Measurements from ENCODE around the gene TF. TPM values are rescaled to one million over a fixed set of nuclear protein-coding genes. Genes with fewer than 3 reads are reported as not detected.

The TF gene
- polyA plus RNA-seq, 1 experiment = 0.15 TPM

DNA sequence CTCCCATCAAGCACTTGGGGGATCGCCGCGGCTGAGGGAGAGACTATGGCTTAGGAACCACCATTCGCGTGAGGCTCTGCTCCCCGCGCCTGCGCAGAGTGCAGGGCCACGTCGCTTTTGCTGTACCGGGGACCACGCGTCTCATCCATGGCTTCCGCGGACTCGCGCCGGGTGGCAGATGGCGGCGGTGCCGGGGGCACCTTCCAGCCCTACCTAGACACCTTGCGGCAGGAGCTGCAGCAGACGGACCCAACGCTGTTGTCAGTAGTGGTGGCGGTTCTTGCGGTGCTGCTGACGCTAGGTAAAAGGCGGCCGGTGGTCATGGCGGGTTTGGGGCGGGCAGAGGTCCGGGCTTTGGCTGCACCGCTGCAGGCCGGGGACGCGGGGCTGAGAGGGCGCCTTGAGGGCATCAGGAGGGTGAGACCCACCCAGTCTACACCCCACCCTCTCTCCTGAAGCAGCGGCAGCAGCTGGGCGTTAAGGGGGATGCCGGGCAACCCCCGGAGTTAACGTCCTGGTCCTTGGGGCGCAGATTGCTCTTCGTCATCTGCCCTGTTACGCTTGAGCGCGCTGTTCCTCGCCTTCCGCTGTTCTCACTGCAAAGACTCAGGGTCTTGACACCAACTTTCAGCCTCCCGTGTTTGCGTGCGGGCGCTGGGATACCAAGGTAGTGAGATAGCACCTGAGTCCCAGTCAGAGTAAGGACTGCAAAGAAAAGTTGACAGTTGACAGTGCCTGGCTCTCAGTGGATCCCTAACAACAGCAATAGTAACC, 59.7 kb downstream of the TF start, which contains the start of gene SRPRB:
Gene SRPRB (plus strand): TSS at position 114 of the 774 bp plus-strand sequence. CDS start 34 bp downstream, at position 148.
- ChIA-PET POLR2A (no interaction called here), CTCF (interaction anchor here (0.6 to 1.6 kb wide), 4 partner anchors 9 to 1860 kb away, joined by 3 to 7 read pairs (median 3); no protein-coding TSS in a partner anchor)
- TF ChIP-seq, protein P1, sequence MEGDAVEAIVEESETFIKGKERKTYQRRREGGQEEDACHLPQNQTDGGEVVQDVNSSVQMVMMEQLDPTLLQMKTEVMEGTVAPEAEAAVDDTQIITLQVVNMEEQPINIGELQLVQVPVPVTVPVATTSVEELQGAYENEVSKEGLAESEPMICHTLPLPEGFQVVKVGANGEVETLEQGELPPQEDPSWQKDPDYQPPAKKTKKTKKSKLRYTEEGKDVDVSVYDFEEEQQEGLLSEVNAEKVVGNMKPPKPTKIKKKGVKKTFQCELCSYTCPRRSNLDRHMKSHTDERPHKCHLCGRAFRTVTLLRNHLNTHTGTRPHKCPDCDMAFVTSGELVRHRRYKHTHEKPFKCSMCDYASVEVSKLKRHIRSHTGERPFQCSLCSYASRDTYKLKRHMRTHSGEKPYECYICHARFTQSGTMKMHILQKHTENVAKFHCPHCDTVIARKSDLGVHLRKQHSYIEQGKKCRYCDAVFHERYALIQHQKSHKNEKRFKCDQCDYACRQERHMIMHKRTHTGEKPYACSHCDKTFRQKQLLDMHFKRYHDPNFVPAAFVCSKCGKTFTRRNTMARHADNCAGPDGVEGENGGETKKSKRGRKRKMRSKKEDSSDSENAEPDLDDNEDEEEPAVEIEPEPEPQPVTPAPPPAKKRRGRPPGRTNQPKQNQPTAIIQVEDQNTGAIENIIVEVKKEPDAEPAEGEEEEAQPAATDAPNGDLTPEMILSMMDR (IDR thresholded peaks at IDR 0.05; ENCODE audit: insufficient read depth, low read depth, low read length) = no peak
- Histone ChIP-seq H3K36me3 (ENCODE audit: control insufficient read depth, insufficient read depth, low read length) (peaks cover 1% of the 10 kb centered on the region; the same call in 1 of the 2 replicates), H3K4me3 (ENCODE audit: low read depth, low read length) (peak within 1 kb of the TSS; percentile 83), H3K27me3 (ENCODE audit: control insufficient read depth, insufficient read depth, low read length) (peaks cover 1% of the 10 kb centered on the region)
- DNase-seq (ENCODE audit: low read depth) = peak; percentile 63

DNA sequence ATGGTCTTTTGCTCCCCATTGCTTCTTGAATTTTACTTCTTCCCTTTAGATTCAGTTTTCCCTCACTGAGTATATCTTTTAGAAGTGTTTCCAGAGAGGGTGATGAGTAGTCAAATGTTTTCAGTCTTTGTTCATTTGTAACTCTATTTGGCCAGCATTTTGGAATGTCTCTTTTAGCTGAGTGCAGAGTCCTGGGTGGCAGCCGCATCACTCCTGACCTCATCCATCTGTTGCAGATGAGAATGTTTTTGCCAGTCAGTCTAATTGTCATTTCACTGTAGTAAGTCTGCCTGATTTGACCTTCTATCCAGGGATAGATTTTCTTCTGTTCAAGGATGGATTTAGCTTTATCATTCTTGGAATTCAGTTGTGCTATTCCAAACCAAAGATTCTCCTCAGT, 66.7 kb downstream of the TF start:
- DNase-seq (ENCODE audit: low read depth) = no peak
- POLR2A ChIA-PET = no interaction called here
- CTCF ChIA-PET = no interaction called here
- no peaks in the 10 kb centered on the region for H3K27me3 ChIP-seq (ENCODE audit: control insufficient read depth, insufficient read depth, low read length)
- no peak overlapping the region for H3K4me3 ChIP-seq (ENCODE audit: low read depth, low read length)
- peaks cover 3% of the 10 kb centered on the region for H3K36me3 ChIP-seq (ENCODE audit: control insufficient read depth, insufficient read depth, low read length)
- TF ChIP-seq, protein P1 (IDR thresholded peaks at IDR 0.05; ENCODE audit: insufficient read depth, low read depth, low read length) = no peak

DNA sequence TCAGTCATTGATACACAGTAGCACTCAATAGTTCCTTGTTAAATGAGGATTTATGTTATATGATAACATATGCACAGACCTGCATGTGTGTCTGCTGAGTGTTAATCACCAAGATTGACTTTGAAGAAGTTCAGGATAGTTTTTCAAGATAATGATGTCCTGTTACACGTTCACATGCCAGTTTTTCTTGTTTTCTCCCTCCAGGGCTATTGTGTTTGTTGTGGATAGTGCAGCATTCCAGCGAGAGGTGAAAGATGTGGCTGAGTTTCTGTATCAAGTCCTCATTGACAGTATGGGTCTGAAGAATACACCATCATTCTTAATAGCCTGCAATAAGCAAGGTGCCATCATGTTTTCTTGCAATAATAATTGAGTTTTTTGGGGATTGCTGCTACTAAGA, 69.2 kb downstream of the TF start:
- POLR2A ChIA-PET = no interaction called here
- H3K27me3 ChIP-seq (ENCODE audit: control insufficient read depth, insufficient read depth, low read length) = no peaks in the 10 kb centered on the region
- TF ChIP-seq, protein P1 (IDR thresholded peaks at IDR 0.05; ENCODE audit: insufficient read depth, low read depth, low read length) = no peak
- DNase-seq (ENCODE audit: low read depth) = no peak
- CTCF ChIA-PET = interaction anchor here (0.6 to 1.2 kb wide), 3 partner anchors 9 to 421 kb away, joined by 3 read pairs; no protein-coding TSS in a partner anchor
- H3K36me3 ChIP-seq (ENCODE audit: control insufficient read depth, insufficient read depth, low read length) = peaks cover 4% of the 10 kb centered on the region; the same call in 1 of the 2 replicates
- no peak overlapping the region for H3K4me3 ChIP-seq (ENCODE audit: low read depth, low read length)

DNA sequence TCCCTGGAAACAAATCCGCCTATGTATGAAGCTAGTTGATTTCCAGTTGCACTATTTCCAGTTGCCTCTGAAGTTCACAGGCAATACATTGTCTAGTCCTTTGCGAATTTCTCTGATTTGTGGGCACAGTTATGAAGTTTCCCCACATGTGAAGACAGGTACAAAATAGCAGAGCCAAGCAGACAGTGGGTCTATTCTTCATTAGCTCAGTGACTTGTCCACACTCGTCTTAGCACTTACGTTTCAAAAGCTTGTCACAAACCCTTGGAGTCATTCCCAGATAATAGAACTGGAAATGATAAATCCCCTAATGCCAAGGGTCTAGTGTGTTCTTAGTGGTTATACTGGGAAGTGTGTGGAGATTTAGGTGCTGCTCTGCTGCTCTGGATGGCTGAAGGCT, 73.9 kb downstream of the TF start:
- TF ChIP-seq, protein P1 (IDR thresholded peaks at IDR 0.05; ENCODE audit: insufficient read depth, low read depth, low read length) = no peak
- Histone ChIP-seq H3K36me3 (ENCODE audit: control insufficient read depth, insufficient read depth, low read length) (peaks cover 11% of the 10 kb centered on the region), H3K4me3 (ENCODE audit: low read depth, low read length) (no peak overlapping the region), H3K27me3 (ENCODE audit: control insufficient read depth, insufficient read depth, low read length) (no peaks in the 10 kb centered on the region)
- ChIA-PET CTCF (interaction anchor here (0.6 to 1.9 kb wide), 9 partner anchors 9 to 109 kb away, joined by 3 to 6 read pairs (median 3); no protein-coding TSS in a partner anchor), POLR2A (no interaction called here)
- no peak for DNase-seq (ENCODE audit: low read depth)

DNA sequence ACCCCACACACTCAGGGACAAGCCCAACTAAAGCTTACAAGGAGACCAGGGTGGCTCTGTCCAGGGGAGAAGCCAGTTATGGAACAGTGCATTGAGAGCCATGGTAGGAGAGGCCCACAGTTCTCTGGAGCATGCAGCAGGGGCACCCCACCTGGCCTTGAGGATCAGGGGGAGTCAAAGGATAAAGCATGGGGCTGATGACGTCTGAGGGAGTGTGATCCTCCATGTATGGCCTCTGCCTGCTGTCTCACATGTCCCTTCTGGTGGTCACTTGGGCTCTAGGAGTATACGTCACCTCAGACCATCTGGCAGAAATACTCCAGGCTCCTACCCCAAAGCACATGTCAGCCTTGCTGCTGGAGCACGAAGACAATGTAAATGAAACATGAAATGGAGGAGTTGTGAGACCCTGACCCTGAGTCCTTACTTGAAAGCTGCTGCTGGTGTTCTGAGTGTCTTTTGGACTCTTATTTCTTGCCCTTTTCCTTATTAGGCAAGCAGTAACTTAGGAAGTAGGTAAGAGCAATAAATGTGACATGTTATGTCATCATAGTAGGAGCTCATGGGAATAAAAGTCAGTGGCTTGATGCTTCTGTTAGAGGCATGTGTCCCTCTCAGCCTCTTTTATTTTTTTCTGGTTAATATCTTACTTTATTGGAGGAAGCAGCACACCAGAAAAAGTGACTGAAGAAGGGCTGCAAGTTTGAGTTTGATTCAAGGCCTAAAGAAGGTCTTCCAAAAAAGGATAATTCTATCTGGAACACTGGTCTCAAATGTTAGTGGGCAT, 74.9 kb downstream of the TF start:
- ChIA-PET POLR2A (no interaction called here), CTCF (interaction anchor here (1.0 to 1.9 kb wide), 3 partner anchors 90 to 106 kb away, joined by 3 to 6 read pairs (median 3); no protein-coding TSS in a partner anchor)
- TF ChIP-seq, protein P1 (IDR thresholded peaks at IDR 0.05; ENCODE audit: insufficient read depth, low read depth, low read length) = no peak
- Histone ChIP-seq H3K36me3 (ENCODE audit: control insufficient read depth, insufficient read depth, low read length) (peaks cover 11% of the 10 kb centered on the region), H3K4me3 (ENCODE audit: low read depth, low read length) (no peak overlapping the region), H3K27me3 (ENCODE audit: control insufficient read depth, insufficient read depth, low read length) (no peaks in the 10 kb centered on the region)
- no peak for DNase-seq (ENCODE audit: low read depth)
